Measurements from ENCODE around the gene ADARB2.

DNA sequence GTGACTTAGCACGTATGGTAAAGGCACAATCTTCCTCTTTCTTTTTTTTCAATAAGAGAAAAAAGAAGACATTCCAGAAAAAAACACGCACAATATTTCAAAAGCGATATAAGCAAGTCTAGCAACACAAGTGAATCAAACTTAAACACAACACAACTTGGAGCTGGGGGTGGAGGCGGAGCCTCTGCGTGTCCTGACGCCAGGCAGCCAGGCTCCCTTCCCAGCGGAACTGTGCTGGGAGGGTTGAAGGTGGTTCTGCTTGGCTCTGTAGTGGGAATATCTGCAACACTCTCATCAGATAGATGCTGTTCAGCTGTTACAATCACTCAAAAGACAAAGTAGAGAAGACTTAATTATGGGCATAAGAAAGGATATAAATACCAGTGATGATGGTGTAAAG, 469.8 kb downstream of the ADARB2 start:
- no peak for TF ChIP-seq CTCF (IDR thresholded peaks at IDR 0.05)
- no peak for TF ChIP-seq POLR2A (IDR thresholded peaks at IDR 0.05)

Measured in Peyer's patch (tissue), 4 donors.